CD14-positive monocyte (primary cell): ENCODE measurements around the gene TOMM5. TPM values are rescaled to one million over a fixed set of nuclear protein-coding genes. Genes with fewer than 3 reads are reported as not detected.

ENCODE experiments used
- DNase-seq, 3 donors: peaks; one replicate each; pipeline ENCODE4 v3.0.0-alpha.2; 2011 to 2022
- H2AFZ ChIP-seq: 2 replicates; pipeline ENCODE4 v1.6.0; 2012; ENCODE audit warnings: mild to moderate bottlenecking, low read depth, low read length, inconsistent platforms; ENCODE audit not compliant: insufficient read depth, poor library complexity, severe bottlenecking
- H3K27ac ChIP-seq, 2 donors: 1 replicate in 1 of 2; 2 replicates in 1 of 2; pipeline ENCODE4 v1.5.1; 2012 to 2013; ENCODE audit warnings: low read length in 2 of 2, control low read depth in 1 of 2, inconsistent platforms in 1 of 2, low read depth in 1 of 2, mild to moderate bottlenecking in 1 of 2
- H3K27me3 ChIP-seq, 2 donors: one replicate each; pipeline versions ENCODE4 v1.6.0 to v1.6.1; 2011 to 2013; ENCODE audit warnings: low read length in 2 of 2; ENCODE audit not compliant: control insufficient read depth in 2 of 2, insufficient read depth in 2 of 2
- H3K36me3 ChIP-seq, 2 donors: replicated peaks in 1 of 2; 1 replicate in 1 of 2; 2 replicates in 1 of 2; pipeline versions ENCODE4 v1.5.1 to v1.6.1; 2012 to 2013; ENCODE audit warnings: low read length in 2 of 2, control low read depth in 1 of 2, inconsistent platforms in 1 of 2, mild to moderate bottlenecking in 1 of 2; ENCODE audit not compliant: insufficient read depth in 2 of 2, control insufficient read depth in 1 of 2
- H3K4me1 ChIP-seq, 2 donors: 1 replicate in 1 of 2; 2 replicates in 1 of 2; pipeline versions ENCODE4 v1.5.1 to v1.6.1; 2012 to 2013; ENCODE audit warnings: low read length in 2 of 2, control low read depth in 1 of 2, inconsistent platforms in 1 of 2, mild to moderate bottlenecking in 1 of 2, moderate library complexity in 1 of 2; ENCODE audit not compliant: insufficient read depth in 2 of 2, control insufficient read depth in 1 of 2
- H3K4me2 ChIP-seq: replicated peaks from 2 replicates; pipeline ENCODE3; 2012; ENCODE audit warnings: low read length, moderate library complexity, mild to moderate bottlenecking; ENCODE audit not compliant: poor library complexity, severe bottlenecking; ENCODE audit errors: extremely low read depth
- H3K4me3 ChIP-seq, 3 experiments: fragments of 200-600 bp in 1 of 3; sonication (generic) in 1 of 3; replicated peaks in 1 of 3; 1 replicate in 2 of 3; 2 replicates in 1 of 3; pipeline ENCODE4 v1.5.1; 2011 to 2013; ENCODE audit warnings: low read length in 3 of 3, mild to moderate bottlenecking in 3 of 3, control low read depth in 2 of 3, low read depth in 2 of 3, inconsistent platforms in 1 of 3, moderate library complexity in 1 of 3
- H3K79me2 ChIP-seq: 2 replicates; pipeline ENCODE4 v1.6.0; 2012; ENCODE audit warnings: mild to moderate bottlenecking, control low read depth, inconsistent platforms, low read length, moderate library complexity; ENCODE audit not compliant: insufficient read depth
- H3K9ac ChIP-seq: 2 replicates; pipeline ENCODE4 v1.6.0; 2017; ENCODE audit warnings: low read length, mild to moderate bottlenecking; ENCODE audit not compliant: insufficient read depth, poor library complexity, severe bottlenecking
- H3K9me3 ChIP-seq, 2 donors: replicated peaks in 1 of 2; 1 replicate in 1 of 2; 2 replicates in 1 of 2; pipeline versions ENCODE4 v1.5.1 to v1.6.1; 2012 to 2013; ENCODE audit warnings: low read length in 2 of 2, control low read depth in 1 of 2; ENCODE audit not compliant: control insufficient read depth in 1 of 2, insufficient read depth in 1 of 2
- H4K20me1 ChIP-seq: 2 replicates; pipeline ENCODE4 v1.6.0; 2012; ENCODE audit warnings: mild to moderate bottlenecking, low read length, control low read depth, moderate library complexity; ENCODE audit not compliant: insufficient read depth
- H3K27ac Mint-ChIP-seq, 7 donors: one replicate each; pipeline ENCODE4 v1.8.0; 2020; ENCODE audit warnings: mild to moderate bottlenecking in 7 of 7, mixed read lengths in 7 of 7, moderate library complexity in 6 of 7, inconsistent platforms in 2 of 7
- H3K27me3 Mint-ChIP-seq, 3 donors: one replicate each; pipeline ENCODE4 v1.8.0; 2021 to 2022; ENCODE audit warnings: low read depth in 3 of 3, mild to moderate bottlenecking in 3 of 3, mixed read lengths in 3 of 3, moderate library complexity in 3 of 3, inconsistent platforms in 1 of 3
- H3K36me3 Mint-ChIP-seq, 2 donors: one replicate each; pipeline ENCODE4 v1.8.0; 2020; ENCODE audit warnings: mixed read lengths in 2 of 2, inconsistent platforms in 1 of 2, mild to moderate bottlenecking in 1 of 2
- H3K4me1 Mint-ChIP-seq: one replicate; pipeline ENCODE4 v1.8.0; 2020; ENCODE audit warnings: mild to moderate bottlenecking, mixed read lengths
- H3K4me3 Mint-ChIP-seq, 2 donors: one replicate each; pipeline ENCODE4 v1.8.0; 2020; ENCODE audit warnings: mild to moderate bottlenecking in 2 of 2, mixed read lengths in 2 of 2, moderate library complexity in 1 of 2
- H3K9me3 Mint-ChIP-seq, 7 donors: one replicate each; pipeline ENCODE4 v1.8.0; 2020 to 2022; ENCODE audit warnings: mixed read lengths in 7 of 7, mild to moderate bottlenecking in 6 of 7, moderate library complexity in 6 of 7, inconsistent platforms in 2 of 7
- CTCF ChIP-seq: fragments of 200-600 bp; IDR thresholded peaks from one replicate; pipeline ENCODE4 v1.8.0; 2022; ENCODE audit warnings: antibody characterized with exemption, mild to moderate bottlenecking
- WGBS: methylation state at CpG from one replicate; pipeline ENCODE4 v1.1.5; 2013; ENCODE audit warnings: missing lambda C conversion rate; ENCODE audit not compliant: insufficient coverage; 5-methylcytosine and 5-hydroxymethylcytosine counted together
- intact Hi-C, 2 donors: fragments of 100-400 bp; cut with micrococcal nuclease; formaldehyde crosslinking; loops; one replicate each; pipeline versions ENCODE4 v1.15.0 to v1.15.1; 2023
- polyA plus RNA-seq, 3 donors: library from polyadenylated mRNA; depleted of rRNA in 1 of 3; unstranded in 2 of 3; stranded (reverse) in 1 of 3; fragments of 300-500 nt in 2 of 3; fragments of >200 nt in 1 of 3; fragmentation: Illumina TruSeq in 2 of 3; gene quantifications; 1 replicate in 2 of 3; 2 replicates in 1 of 3; pipeline ENCODE4 v1.2.3, GENCODE V29; 2012 to 2021

TOMM5 gene
- polyA plus RNA-seq, 3 donors = 35.0 to 117 (median 112) TPM

- Histone ChIP-seq H4K20me1 (no peaks in the 10 kb centered on the region), H3K9ac (no peak overlapping the region), H3K9me3 (no peaks in the 10 kb centered on the region), H3K27ac (no peak overlapping the region), H3K27me3 (no peaks in the 10 kb centered on the region), H2AFZ (no peak overlapping the region), H3K4me1 (no peaks in the 10 kb centered on the region), H3K4me3 (no peak overlapping the region), H3K36me3 (no peaks in the 10 kb centered on the region), H3K79me2 (no peaks in the 10 kb centered on the region), H3K4me2 (no peak overlapping the region)
- TF ChIP-seq CTCF = no peak
- DNase-seq = no peak
- Mint-ChIP-seq H3K9me3 (no peaks in the 10 kb centered on the region), H3K27ac (no peak overlapping the region), H3K4me1 (no peaks in the 10 kb centered on the region), H3K4me3 (no peak overlapping the region), H3K36me3 (no peaks in the 10 kb centered on the region), H3K27me3 (peaks cover 2 to 8% (median 3%) of the 10 kb centered on the region in 3 donors)
- intact Hi-C loops = no loop called here
- WGBS = 30% methylated on average over 8 of the region's 9 CpGs
Measured at GRCh38 chr9:37621273-37622121, 29.1 kb upstream of the TOMM5 start.

DNA sequence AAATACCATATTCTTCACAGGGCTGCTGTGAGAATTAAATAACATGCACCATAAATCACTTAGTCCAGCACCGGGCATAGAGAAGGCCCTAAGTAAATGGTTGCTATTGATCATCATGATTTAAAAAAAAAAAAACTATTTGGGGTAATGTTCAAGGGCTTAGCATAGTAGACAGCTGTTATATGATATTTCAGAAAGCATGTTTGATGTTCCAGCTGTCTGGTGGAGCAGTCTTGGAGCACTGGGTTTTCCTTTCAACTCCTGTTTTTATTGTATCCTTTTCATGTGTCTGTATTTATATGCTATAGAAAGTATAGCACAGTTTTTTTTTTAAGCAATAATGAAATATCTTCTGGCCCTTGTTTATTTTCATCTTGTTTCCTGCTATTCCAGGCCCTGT is 28.0 kb upstream of the TOMM5 start:
- Histone ChIP-seq H3K9ac (no peak overlapping the region), H3K9me3 (no peaks in the 10 kb centered on the region), H3K36me3 (no peaks in the 10 kb centered on the region), H3K4me2 (no peak overlapping the region), H4K20me1 (no peaks in the 10 kb centered on the region), H3K27me3 (no peaks in the 10 kb centered on the region), H3K27ac (no peak overlapping the region), H3K79me2 (no peaks in the 10 kb centered on the region), H3K4me3 (no peak overlapping the region), H3K4me1 (no peaks in the 10 kb centered on the region), H2AFZ (no peak overlapping the region)
- intact Hi-C loops = no loop called here
- Mint-ChIP-seq H3K36me3 (no peaks in the 10 kb centered on the region), H3K9me3 (no peaks in the 10 kb centered on the region), H3K4me1 (no peaks in the 10 kb centered on the region), H3K4me3 (no peak overlapping the region), H3K27ac (no peak overlapping the region), H3K27me3 (peaks cover 0 to 8% (median 5%) of the 10 kb centered on the region in 3 donors)
- WGBS = no CpG with 5 or more reads among the region's 1 CpG
- no peak for DNase-seq
- no peak for TF ChIP-seq CTCF
